Measurements from ENCODE around the gene MT1H.

GRCh38 chr16:56689171-56689570, 19.6 kb downstream of the MT1H start:
- TF ChIP-seq POLR2AphosphoS5 (IDR thresholded peaks at IDR 0.05; ENCODE audit: low read depth, low read length), result no peak
- no peak for TF ChIP-seq TAF1 (IDR thresholded peaks at IDR 0.05; ENCODE audit: borderline replicate concordance, low read depth, low read length)

All from GM12892 (cell line).